Effector memory CD8-positive, alpha-beta T cell (primary cell): Measurements from ENCODE around the gene PTPRU.

ENCODE experiments used
- ATAC-seq: fragments of 150-1000 bp; cut with Tn5 transposase; replicated peaks from 2 replicates; pipeline ENCODE4 v1.10.0; 2021; ENCODE audit warnings: mild to moderate bottlenecking, moderate library complexity
- DNase-seq, 3 experiments: peaks; one replicate each; pipeline ENCODE4 v3.0.0; 2021
- H3K27ac Mint-ChIP-seq, 2 donors: one replicate each; pipeline ENCODE4 v1.8.0; 2022; ENCODE audit warnings: mild to moderate bottlenecking in 2 of 2, mixed read lengths in 2 of 2, moderate library complexity in 2 of 2
- H3K27me3 Mint-ChIP-seq, 2 donors: one replicate each; pipeline ENCODE4 v1.8.0; 2022; ENCODE audit warnings: mixed read lengths in 2 of 2
- H3K36me3 Mint-ChIP-seq: one replicate; pipeline ENCODE4 v1.8.0; 2022; ENCODE audit warnings: mild to moderate bottlenecking, moderate library complexity, mixed read lengths; ENCODE audit not compliant: insufficient read depth
- H3K4me1 Mint-ChIP-seq, 2 donors: one replicate each; pipeline ENCODE4 v1.8.0; 2022; ENCODE audit warnings: low read depth in 2 of 2, mixed read lengths in 2 of 2
- H3K4me3 Mint-ChIP-seq, 2 donors: one replicate each; pipeline ENCODE4 v1.8.0; 2022; ENCODE audit warnings: mild to moderate bottlenecking in 2 of 2, mixed read lengths in 2 of 2, moderate library complexity in 2 of 2
- H3K9me3 Mint-ChIP-seq, 2 donors: one replicate each; pipeline ENCODE4 v1.8.0; 2022; ENCODE audit warnings: mixed read lengths in 2 of 2

PTPRU gene

DNA sequence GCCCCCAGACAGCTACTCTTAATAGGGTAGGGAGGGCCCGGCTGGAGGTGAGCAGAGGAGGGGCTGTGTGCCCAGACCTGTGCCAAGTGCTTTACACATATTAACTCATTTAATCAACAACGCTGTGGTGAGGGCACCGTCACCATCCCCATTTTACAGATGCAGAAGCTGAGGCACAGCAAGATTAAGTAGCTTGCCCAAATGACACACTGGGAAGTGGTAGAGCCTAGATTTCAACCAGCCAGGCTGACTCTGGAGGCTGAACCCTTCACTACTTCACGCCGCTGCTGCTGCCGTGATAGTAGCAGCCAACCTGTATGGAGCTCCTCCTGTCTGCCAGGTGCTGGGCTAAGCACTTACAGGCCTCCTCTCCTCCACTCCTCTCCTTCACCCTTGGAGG lies 127.2 kb downstream of the PTPRU start:
- Mint-ChIP-seq H3K27me3 (peaks cover 46 to 80% of the 10 kb centered on the region in 2 donors), H3K4me3 (no peak overlapping the region), H3K27ac (no peak overlapping the region), H3K36me3 (no peaks in the 10 kb centered on the region), H3K4me1 (no peaks in the 10 kb centered on the region), H3K9me3 (no peaks in the 10 kb centered on the region)
- DNase-seq (no peak), ATAC-seq (no peak)

DNA sequence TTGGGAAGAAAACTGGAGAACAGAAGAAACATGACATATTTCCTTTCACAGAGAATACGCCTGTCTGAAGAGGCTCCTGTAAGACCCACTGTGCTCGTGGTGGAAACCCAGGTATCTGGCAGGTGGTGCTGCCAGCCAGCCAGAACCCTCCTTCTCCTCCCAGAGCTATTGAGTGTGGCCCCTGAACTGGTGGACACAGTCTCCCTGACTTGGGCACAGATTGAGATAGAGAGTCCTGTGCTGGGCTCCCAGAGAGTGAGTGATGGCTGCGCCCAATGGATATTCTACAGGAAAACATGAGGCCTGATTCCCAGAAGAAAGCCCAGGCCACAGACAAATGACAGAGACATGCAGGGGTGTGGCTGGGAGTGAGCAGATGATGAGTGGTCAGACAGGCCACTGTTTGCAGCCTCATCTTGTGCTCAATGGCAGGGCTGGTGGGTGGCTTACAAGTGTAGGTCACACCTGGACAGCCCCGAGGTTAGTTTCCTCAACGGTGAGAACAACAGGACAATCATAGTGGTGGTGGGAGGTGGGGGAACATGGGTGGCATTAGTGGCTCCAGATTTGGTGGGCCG lies 127.9 kb downstream of the PTPRU start:
- no peak overlapping the region for H3K27ac Mint-ChIP-seq

GRCh38 chr1:29365906-29366670 lies 129.8 kb downstream of the PTPRU start:
- no peaks in the 10 kb centered on the region for H3K9me3 Mint-ChIP-seq
- H3K4me3 Mint-ChIP-seq, result no peak overlapping the region
- H3K4me1 Mint-ChIP-seq, result no peaks in the 10 kb centered on the region
- no peak for ATAC-seq
- DNase-seq, result no peak
- no peak overlapping the region for H3K27ac Mint-ChIP-seq
- no peaks in the 10 kb centered on the region for H3K36me3 Mint-ChIP-seq
- peaks cover 54 to 85% of the 10 kb centered on the region in 2 donors for H3K27me3 Mint-ChIP-seq

More for the DNA sequence above, 127.9 kb downstream of the PTPRU start:
- Mint-ChIP-seq H3K27me3 (peaks cover 50 to 84% of the 10 kb centered on the region in 2 donors), H3K36me3 (no peaks in the 10 kb centered on the region), H3K9me3 (no peaks in the 10 kb centered on the region), H3K4me1 (no peaks in the 10 kb centered on the region), H3K4me3 (no peak overlapping the region)
- ATAC-seq (no peak), DNase-seq (no peak)

DNA sequence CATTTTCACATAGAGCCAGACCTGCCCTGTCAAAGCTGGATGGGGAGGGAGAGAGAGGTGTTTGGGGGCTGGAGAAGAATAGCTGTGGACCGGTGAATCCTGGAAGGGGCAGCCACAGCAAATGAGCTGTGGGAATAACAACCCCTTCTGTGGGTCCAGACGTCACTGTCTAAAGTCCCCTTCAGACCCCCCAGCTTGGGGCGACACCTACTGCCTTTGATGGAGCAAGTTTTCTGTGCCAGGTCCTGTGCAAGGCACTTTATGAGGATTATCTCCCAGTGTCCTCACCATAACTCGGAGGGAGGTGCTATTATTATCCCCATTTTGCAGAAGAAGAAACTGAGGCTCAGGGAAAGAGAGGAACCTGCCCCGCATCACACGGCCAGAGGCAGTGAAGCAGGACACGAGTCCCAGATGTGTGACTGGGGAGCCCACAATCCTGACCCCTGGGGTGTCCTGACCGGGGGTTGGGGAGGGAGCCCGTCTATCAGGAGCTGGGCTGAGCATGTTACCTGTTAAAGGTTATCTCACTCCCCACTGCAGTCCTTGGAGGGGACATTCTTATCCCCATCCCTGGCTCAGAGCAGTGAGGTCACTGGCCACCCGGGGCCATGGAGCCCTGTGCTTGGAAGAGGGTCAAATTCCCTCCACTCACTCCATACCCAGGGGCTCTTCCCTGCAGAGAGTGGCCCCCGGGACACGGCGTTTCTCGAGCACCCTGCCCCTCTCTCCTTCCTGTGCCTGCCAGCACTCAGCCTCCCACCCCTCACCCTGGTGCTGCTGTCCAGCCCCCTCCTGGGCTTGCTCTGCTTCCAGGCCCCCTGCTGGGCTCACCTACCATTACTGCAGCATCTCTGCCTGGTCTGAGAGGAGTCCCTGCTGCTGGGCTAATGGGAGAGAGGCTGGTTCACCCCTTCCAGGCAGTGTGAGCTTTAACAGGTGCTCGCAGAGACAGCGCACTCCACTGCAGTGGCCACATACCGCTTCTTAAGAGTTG lies 132.9 kb downstream of the PTPRU start:
- H3K36me3 Mint-ChIP-seq, result no peaks in the 10 kb centered on the region
- H3K4me3 Mint-ChIP-seq, result no peak overlapping the region
- no peak for ATAC-seq
- no peak for DNase-seq
- peaks cover 57 to 86% of the 10 kb centered on the region in 2 donors for H3K27me3 Mint-ChIP-seq
- H3K4me1 Mint-ChIP-seq, result no peaks in the 10 kb centered on the region
- no peaks in the 10 kb centered on the region for H3K9me3 Mint-ChIP-seq
- H3K27ac Mint-ChIP-seq, result no peak overlapping the region

DNA sequence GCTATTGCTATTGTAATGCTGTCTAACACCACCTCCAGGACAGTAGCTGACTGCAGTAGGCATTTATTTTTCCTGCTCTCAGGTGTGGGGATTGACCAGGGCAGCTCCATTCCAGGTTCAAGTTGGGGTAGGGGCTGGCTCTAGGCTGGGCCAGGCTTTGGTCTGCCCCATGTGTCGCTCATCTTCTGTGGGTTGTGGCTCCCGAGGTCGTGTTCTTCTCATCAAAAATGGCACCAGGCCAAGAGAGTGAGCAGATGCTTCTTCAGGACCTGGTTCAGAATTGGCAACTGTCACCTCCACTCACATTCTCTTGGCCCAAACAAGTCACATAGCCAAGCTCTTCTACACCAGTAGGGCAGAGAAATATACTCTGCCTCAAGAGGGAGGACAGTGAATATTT lies 133.7 kb downstream of the PTPRU start:
- H3K4me1 Mint-ChIP-seq, result no peaks in the 10 kb centered on the region
- no peaks in the 10 kb centered on the region for H3K9me3 Mint-ChIP-seq
- DNase-seq (no peak), ATAC-seq (no peak)
- H3K27ac Mint-ChIP-seq, result no peak overlapping the region
- H3K36me3 Mint-ChIP-seq, result no peaks in the 10 kb centered on the region
- H3K27me3 Mint-ChIP-seq, result peaks cover 61 to 89% of the 10 kb centered on the region in 2 donors
- H3K4me3 Mint-ChIP-seq, result no peak overlapping the region

GRCh38 chr1:29371332-29371731 lies 135.0 kb downstream of the PTPRU start:
- no peaks in the 10 kb centered on the region for H3K9me3 Mint-ChIP-seq
- H3K4me3 Mint-ChIP-seq, result no peak overlapping the region
- no peaks in the 10 kb centered on the region for H3K4me1 Mint-ChIP-seq
- no peak for ATAC-seq
- peaks cover 74 to 93% of the 10 kb centered on the region in 2 donors for H3K27me3 Mint-ChIP-seq
- no peak for DNase-seq
- no peak overlapping the region for H3K27ac Mint-ChIP-seq
- no peaks in the 10 kb centered on the region for H3K36me3 Mint-ChIP-seq

- Mint-ChIP-seq H3K9me3 (no peaks in the 10 kb centered on the region), H3K4me1 (no peaks in the 10 kb centered on the region), H3K27me3 (peaks cover 82 to 93% of the 10 kb centered on the region in 2 donors), H3K4me3 (no peak overlapping the region), H3K27ac (no peak overlapping the region), H3K36me3 (no peaks in the 10 kb centered on the region)
- no peak for DNase-seq
- no peak for ATAC-seq
Observed at GRCh38 chr1:29372108-29372507, 135.8 kb downstream of the PTPRU start.
